ENCODE results near the gene RNU5B-1.
"Not testable (repeated sequence)": the region's sequence is repeated elsewhere in the genome, so short reads cannot be mapped to it uniquely, and the experiment has no call there.

Gene RNU5B-1

GRCh38 chr15:65344214-65344913, 39.9 kb downstream of the RNU5B-1 start:
- Histone ChIP-seq H3K9me2 (replicated peaks; ENCODE audit: insufficient read depth, low read length) (no peaks in the 10 kb centered on the region), H3K9ac (ENCODE audit: low read length) (no peak overlapping the region), H3F3A (ENCODE audit: insufficient read depth) (no peaks in the 10 kb centered on the region), H3K9me3 (ENCODE audit: insufficient read depth, low read length) (no peaks in the 10 kb centered on the region), H3K4me3 (ENCODE audit: insufficient read depth, low read length, poor library complexity, severe bottlenecking) (no peak overlapping the region), H2AFZ (ENCODE audit: low read depth, low read length, severe bottlenecking) (no peak overlapping the region), H3K79me2 (ENCODE audit: insufficient read depth, low read length) (no peaks in the 10 kb centered on the region), H3K27me3 (ENCODE audit: low read length) (no peaks in the 10 kb centered on the region), H3K4me2 (ENCODE audit: low read depth, low read length, poor library complexity, severe bottlenecking) (no peak overlapping the region), H3K27ac (ENCODE audit: low read depth, low read length) (no peak overlapping the region), H4K20me1 (ENCODE audit: low read depth, low read length) (no peaks in the 10 kb centered on the region), H3K36me3 (ENCODE audit: low read length) (no peaks in the 10 kb centered on the region)
- TF ChIP-seq EZH2phosphoT487 (conservative IDR thresholded peaks at IDR 0.05; ENCODE audit: low read length) (no peak), CTCF (IDR thresholded peaks at IDR 0.05; ENCODE audit: insufficient read depth, low read length, poor library complexity, severe bottlenecking) (no peak)

DNA sequence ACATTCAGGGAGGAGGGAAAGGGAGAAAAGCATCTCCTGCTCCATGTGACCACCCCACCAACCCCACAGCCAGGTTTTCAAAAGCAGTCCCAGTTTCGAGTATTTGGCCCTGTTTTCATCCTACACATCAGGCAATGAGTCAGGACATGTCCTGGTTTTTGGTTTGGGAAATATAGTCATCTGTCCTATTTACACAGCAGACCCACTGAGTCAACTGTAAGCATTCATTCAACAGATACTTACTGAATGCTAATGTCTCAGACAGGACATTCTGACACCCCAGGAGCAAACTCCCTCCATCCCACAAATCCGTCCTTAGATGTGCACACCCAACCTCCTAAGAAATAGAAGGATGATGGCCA, 40.4 kb downstream of the RNU5B-1 start:
- H3K9me3 ChIP-seq (ENCODE audit: insufficient read depth, low read length): no peaks in the 10 kb centered on the region
- H3K27me3 ChIP-seq (ENCODE audit: low read length): no peaks in the 10 kb centered on the region
- no peak for TF ChIP-seq CTCF (IDR thresholded peaks at IDR 0.05; ENCODE audit: insufficient read depth, low read length, poor library complexity, severe bottlenecking)
- TF ChIP-seq EZH2phosphoT487 (conservative IDR thresholded peaks at IDR 0.05; ENCODE audit: low read length): no peak
- H3K79me2 ChIP-seq (ENCODE audit: insufficient read depth, low read length): no peaks in the 10 kb centered on the region
- H3K4me2 ChIP-seq (ENCODE audit: low read depth, low read length, poor library complexity, severe bottlenecking): no peak overlapping the region
- H3K36me3 ChIP-seq (ENCODE audit: low read length): no peaks in the 10 kb centered on the region
- no peak overlapping the region for H3K4me3 ChIP-seq (ENCODE audit: insufficient read depth, low read length, poor library complexity, severe bottlenecking)
- no peaks in the 10 kb centered on the region for H3K9me2 ChIP-seq (replicated peaks; ENCODE audit: insufficient read depth, low read length)
- no peak overlapping the region for H3K27ac ChIP-seq (ENCODE audit: low read depth, low read length)
- no peak overlapping the region for H3K9ac ChIP-seq (ENCODE audit: low read length)
- H4K20me1 ChIP-seq (ENCODE audit: low read depth, low read length): no peaks in the 10 kb centered on the region
- H3F3A ChIP-seq (ENCODE audit: insufficient read depth): no peaks in the 10 kb centered on the region
- H2AFZ ChIP-seq (ENCODE audit: low read depth, low read length, severe bottlenecking): no peak overlapping the region

GRCh38 chr15:65346856-65347598, 42.5 kb downstream of the RNU5B-1 start:
- H4K20me1 ChIP-seq (ENCODE audit: low read depth, low read length): no peaks in the 10 kb centered on the region
- H2AFZ ChIP-seq (ENCODE audit: low read depth, low read length, severe bottlenecking): no peak overlapping the region
- no peaks in the 10 kb centered on the region for H3K79me2 ChIP-seq (ENCODE audit: insufficient read depth, low read length)
- no peaks in the 10 kb centered on the region for H3K27me3 ChIP-seq (ENCODE audit: low read length)
- H3F3A ChIP-seq (ENCODE audit: insufficient read depth): no peaks in the 10 kb centered on the region
- no peak for TF ChIP-seq EZH2phosphoT487 (conservative IDR thresholded peaks at IDR 0.05; ENCODE audit: low read length)
- H3K9ac ChIP-seq (ENCODE audit: low read length): no peak overlapping the region
- no peaks in the 10 kb centered on the region for H3K36me3 ChIP-seq (ENCODE audit: low read length)
- no peak overlapping the region for H3K4me3 ChIP-seq (ENCODE audit: insufficient read depth, low read length, poor library complexity, severe bottlenecking)
- H3K9me3 ChIP-seq (ENCODE audit: insufficient read depth, low read length): peaks cover 4% of the 10 kb centered on the region; the same call in 1 of the 2 replicates
- no peak overlapping the region for H3K27ac ChIP-seq (ENCODE audit: low read depth, low read length)
- H3K4me2 ChIP-seq (ENCODE audit: low read depth, low read length, poor library complexity, severe bottlenecking): no peak overlapping the region
- no peaks in the 10 kb centered on the region for H3K9me2 ChIP-seq (replicated peaks; ENCODE audit: insufficient read depth, low read length)

DNA sequence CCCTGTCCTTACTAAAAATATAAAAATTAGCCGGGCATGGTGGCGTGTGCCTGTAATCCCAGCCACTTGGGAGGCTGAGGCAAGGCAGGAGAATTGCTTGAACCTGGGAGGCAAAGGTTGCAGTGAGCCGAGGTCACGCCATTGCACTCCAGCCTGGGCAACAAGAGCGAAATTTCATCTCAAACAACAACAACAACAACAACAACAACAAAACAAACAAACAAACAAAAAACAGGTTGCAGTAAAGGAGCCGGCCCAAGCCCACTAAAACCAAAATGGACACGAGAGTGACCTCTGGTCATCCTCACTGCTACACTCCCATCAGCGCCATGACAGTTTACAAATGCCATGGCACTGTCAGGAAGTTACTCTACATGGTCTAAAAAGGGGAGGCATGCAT, 43.3 kb downstream of the RNU5B-1 start:
- not testable (repeated sequence) for H3K79me2 ChIP-seq (ENCODE audit: insufficient read depth, low read length); H3K4me3 ChIP-seq (ENCODE audit: insufficient read depth, low read length, poor library complexity, severe bottlenecking); H4K20me1 ChIP-seq (ENCODE audit: low read depth, low read length); H3K27ac ChIP-seq (ENCODE audit: low read depth, low read length); H3K9me2 ChIP-seq (replicated peaks; ENCODE audit: insufficient read depth, low read length); H3K36me3 ChIP-seq (ENCODE audit: low read length); H3K4me2 ChIP-seq (ENCODE audit: low read depth, low read length, poor library complexity, severe bottlenecking); H2AFZ ChIP-seq (ENCODE audit: low read depth, low read length, severe bottlenecking); H3K9ac ChIP-seq (ENCODE audit: low read length); H3K27me3 ChIP-seq (ENCODE audit: low read length); H3F3A ChIP-seq (ENCODE audit: insufficient read depth)
- peaks cover 11% of the 10 kb centered on the region; the same call in 1 of the 2 replicates for H3K9me3 ChIP-seq (ENCODE audit: insufficient read depth, low read length)

Data from SU-DHL-6 (cell line).